Nephron (organoid): ENCODE data around the gene MALRD1.
A peak's percentile ranks its signal among the peaks of the same experiment; 100 is the strongest.
"Not testable (repeated sequence)": the region's sequence is repeated elsewhere in the genome, so short reads cannot be mapped to it uniquely, and the experiment has no call there.

Source experiments
- H3K27ac Mint-ChIP-seq, 3 experiments: 2 replicates each; pipeline ENCODE4 v1.8.0; 2020; ENCODE audit warnings: mixed read lengths in 3 of 3, mild to moderate bottlenecking in 2 of 3, moderate library complexity in 1 of 3
- H3K27me3 Mint-ChIP-seq: 2 replicates; pipeline ENCODE4 v1.8.0; 2021; ENCODE audit warnings: low read depth, mild to moderate bottlenecking, moderate library complexity, mixed read lengths
- H3K36me3 Mint-ChIP-seq: 2 replicates; pipeline ENCODE4 v1.8.0; 2020; ENCODE audit warnings: low read depth, mixed read lengths
- H3K4me1 Mint-ChIP-seq: 2 replicates; pipeline ENCODE4 v1.8.0; 2020; ENCODE audit warnings: mixed read lengths
- H3K4me3 Mint-ChIP-seq, 3 experiments: 2 replicates each; pipeline ENCODE4 v1.8.0; 2020; ENCODE audit warnings: mild to moderate bottlenecking in 3 of 3, mixed read lengths in 3 of 3, moderate library complexity in 2 of 3
- H3K9me3 Mint-ChIP-seq: 2 replicates; pipeline ENCODE4 v1.8.0; 2020; ENCODE audit warnings: mixed read lengths
- TF ChIP-seq, protein P1 (sequence below), 3 experiments: fragments of 200-600 bp; sonication (generic); IDR thresholded peaks; one replicate each; pipeline ENCODE4 v1.5.0; 2021; ENCODE audit warnings: antibody characterized with exemption in 3 of 3; ENCODE audit not compliant: unreplicated experiment in 3 of 3

The MALRD1 gene

GRCh38 chr10:19730167-19730906 is 681.7 kb downstream of the MALRD1 start:
- Mint-ChIP-seq H3K4me1 (peaks cover 7% of the 10 kb centered on the region), H3K9me3 (no peaks in the 10 kb centered on the region), H3K27ac (peak overlapping the region in 2 of 3 experiments; percentile 40 to 88), H3K36me3 (no peaks in the 10 kb centered on the region), H3K4me3 (no peak overlapping the region), H3K27me3 (no peaks in the 10 kb centered on the region)
- TF ChIP-seq, protein P1, sequence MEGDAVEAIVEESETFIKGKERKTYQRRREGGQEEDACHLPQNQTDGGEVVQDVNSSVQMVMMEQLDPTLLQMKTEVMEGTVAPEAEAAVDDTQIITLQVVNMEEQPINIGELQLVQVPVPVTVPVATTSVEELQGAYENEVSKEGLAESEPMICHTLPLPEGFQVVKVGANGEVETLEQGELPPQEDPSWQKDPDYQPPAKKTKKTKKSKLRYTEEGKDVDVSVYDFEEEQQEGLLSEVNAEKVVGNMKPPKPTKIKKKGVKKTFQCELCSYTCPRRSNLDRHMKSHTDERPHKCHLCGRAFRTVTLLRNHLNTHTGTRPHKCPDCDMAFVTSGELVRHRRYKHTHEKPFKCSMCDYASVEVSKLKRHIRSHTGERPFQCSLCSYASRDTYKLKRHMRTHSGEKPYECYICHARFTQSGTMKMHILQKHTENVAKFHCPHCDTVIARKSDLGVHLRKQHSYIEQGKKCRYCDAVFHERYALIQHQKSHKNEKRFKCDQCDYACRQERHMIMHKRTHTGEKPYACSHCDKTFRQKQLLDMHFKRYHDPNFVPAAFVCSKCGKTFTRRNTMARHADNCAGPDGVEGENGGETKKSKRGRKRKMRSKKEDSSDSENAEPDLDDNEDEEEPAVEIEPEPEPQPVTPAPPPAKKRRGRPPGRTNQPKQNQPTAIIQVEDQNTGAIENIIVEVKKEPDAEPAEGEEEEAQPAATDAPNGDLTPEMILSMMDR (IDR thresholded peaks at IDR 0.05; ENCODE audit: unreplicated experiment in 3 of 3): no peak

GRCh38 chr10:19730907-19731217 is 682.3 kb downstream of the MALRD1 start:
- Mint-ChIP-seq H3K27me3 (no peaks in the 10 kb centered on the region), H3K27ac (peak overlapping the region in 2 of 3 experiments; percentile 40 to 88), H3K4me1 (peaks cover 7% of the 10 kb centered on the region), H3K36me3 (no peaks in the 10 kb centered on the region), H3K9me3 (no peaks in the 10 kb centered on the region), H3K4me3 (no peak overlapping the region)
- TF ChIP-seq, protein P1 (IDR thresholded peaks at IDR 0.05; ENCODE audit: unreplicated experiment in 3 of 3): no peak

DNA sequence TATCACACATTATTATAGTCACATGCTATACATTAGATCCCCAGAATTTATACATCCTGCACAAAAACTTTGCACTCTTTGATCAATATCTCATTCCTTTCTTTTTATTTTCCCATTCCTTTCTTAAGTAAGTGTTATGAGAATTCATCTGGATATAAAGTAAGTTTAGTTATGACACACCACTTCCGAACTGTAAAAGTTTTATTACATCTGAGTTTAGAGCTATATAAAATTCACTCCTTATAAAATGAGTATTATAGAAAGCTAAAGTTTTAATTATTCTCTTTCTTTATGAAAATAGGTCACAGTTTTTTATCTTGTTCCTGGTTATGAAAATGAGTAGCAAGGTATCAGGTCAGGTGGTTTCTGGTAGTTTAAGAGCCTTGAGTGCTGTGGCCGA is 683.0 kb downstream of the MALRD1 start:
- Mint-ChIP-seq H3K4me3 (no peak overlapping the region), H3K27me3 (no peaks in the 10 kb centered on the region), H3K4me1 (peaks cover 7% of the 10 kb centered on the region), H3K36me3 (no peaks in the 10 kb centered on the region), H3K27ac (no peak overlapping the region), H3K9me3 (no peaks in the 10 kb centered on the region)
- TF ChIP-seq, protein P1 (IDR thresholded peaks at IDR 0.05; ENCODE audit: unreplicated experiment in 3 of 3): no peak

DNA sequence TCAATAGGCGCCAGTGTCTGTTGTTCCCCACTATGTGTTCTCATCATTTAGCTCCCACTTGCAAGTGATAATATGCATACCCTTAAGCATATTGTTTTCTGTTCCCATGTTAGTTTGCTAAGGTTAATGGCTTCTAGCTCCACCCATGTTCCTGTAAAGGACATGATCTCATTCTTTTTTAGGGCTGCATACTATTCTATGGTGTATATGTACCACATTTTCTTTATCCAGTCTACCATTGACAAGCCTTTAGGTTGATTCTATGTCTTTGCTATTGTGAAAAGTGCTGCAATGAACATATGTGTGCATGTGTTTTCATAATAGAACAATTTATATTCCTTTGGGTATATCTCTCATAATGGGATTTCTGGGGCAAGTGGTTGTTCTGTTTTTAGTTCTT is 689.8 kb downstream of the MALRD1 start:
- no peak overlapping the region for H3K27ac Mint-ChIP-seq
- TF ChIP-seq, protein P1 (IDR thresholded peaks at IDR 0.05; ENCODE audit: unreplicated experiment in 3 of 3): no peak
- H3K4me1 Mint-ChIP-seq: peaks cover 7% of the 10 kb centered on the region
- no peak overlapping the region for H3K4me3 Mint-ChIP-seq
- H3K36me3 Mint-ChIP-seq: no peaks in the 10 kb centered on the region
- H3K9me3 Mint-ChIP-seq: peaks cover 14% of the 10 kb centered on the region
- H3K27me3 Mint-ChIP-seq: no peaks in the 10 kb centered on the region

GRCh38 chr10:19739232-19739631 is 690.6 kb downstream of the MALRD1 start:
- H3K36me3 Mint-ChIP-seq, H3K27ac Mint-ChIP-seq, H3K27me3 Mint-ChIP-seq, H3K4me3 Mint-ChIP-seq, H3K4me1 Mint-ChIP-seq: not testable (repeated sequence)
- H3K9me3 Mint-ChIP-seq: peaks cover 14% of the 10 kb centered on the region

DNA sequence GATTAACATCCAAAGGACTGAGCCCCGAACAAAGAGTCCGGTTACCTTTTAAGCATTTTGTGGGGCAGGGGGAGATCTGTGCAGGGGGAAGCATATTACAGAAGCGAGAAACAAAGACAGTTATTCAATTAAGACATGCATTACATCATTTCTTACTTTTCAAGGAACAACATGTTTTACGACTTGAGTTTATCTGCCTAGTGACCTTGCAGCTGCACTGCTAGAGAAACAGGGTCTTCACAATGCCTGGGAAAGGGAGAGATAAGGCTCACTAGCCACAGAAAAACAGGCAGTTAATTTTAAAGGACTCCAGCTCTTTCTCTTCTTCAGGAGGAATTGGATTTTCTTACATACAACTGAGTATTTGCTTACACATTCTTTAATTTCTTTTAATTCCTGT is 693.5 kb downstream of the MALRD1 start:
- H3K27ac Mint-ChIP-seq: peak overlapping the region; percentile 63 to 93 (median 75)
- H3K4me3 Mint-ChIP-seq: peak overlapping the region in 2 of 3 experiments; percentile 16 to 53
- H3K36me3 Mint-ChIP-seq: not testable (repeated sequence)

DNA sequence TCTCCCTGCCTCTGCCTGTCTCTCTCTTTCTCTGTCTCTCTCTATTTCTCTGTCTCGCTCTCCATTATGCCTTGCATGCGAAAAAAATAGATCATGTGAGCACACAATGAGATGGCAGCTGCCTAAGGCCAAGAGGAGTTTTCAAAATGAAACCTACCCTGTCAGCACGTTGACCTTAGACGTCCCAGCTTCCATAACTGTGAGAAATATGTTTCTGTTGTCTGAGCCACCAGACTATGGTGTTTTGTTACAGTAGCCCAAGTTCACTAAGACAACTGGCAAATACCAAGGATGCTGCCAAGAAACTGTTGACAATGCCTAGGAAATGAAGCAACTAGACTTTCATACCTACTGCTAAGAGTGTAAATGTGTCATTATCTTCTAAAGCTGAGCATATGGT is 697.1 kb downstream of the MALRD1 start:
- peak overlapping the region in 2 of 3 experiments; percentile 30 to 33 for H3K27ac Mint-ChIP-seq
- TF ChIP-seq, protein P1 (IDR thresholded peaks at IDR 0.05; ENCODE audit: unreplicated experiment in 3 of 3): no peak
- no peaks in the 10 kb centered on the region for H3K36me3 Mint-ChIP-seq
- peaks cover 19% of the 10 kb centered on the region for H3K9me3 Mint-ChIP-seq
- no peak overlapping the region for H3K4me3 Mint-ChIP-seq
- H3K4me1 Mint-ChIP-seq: peaks cover 13% of the 10 kb centered on the region
- H3K27me3 Mint-ChIP-seq: no peaks in the 10 kb centered on the region

More for the DNA sequence above, 693.5 kb downstream of the MALRD1 start:
- H3K27me3 Mint-ChIP-seq: not testable (repeated sequence)
- peaks cover 16% of the 10 kb centered on the region for H3K9me3 Mint-ChIP-seq
- H3K4me1 Mint-ChIP-seq: peaks cover 13% of the 10 kb centered on the region
